22Rv1 (cell line): ENCODE measurements around the gene IL17RB.

Experiments used
- CTCF ChIP-seq: fragments of 450-650 bp; IDR thresholded peaks from 2 replicates; pipeline ENCODE4 v1.5.1; 2017; ENCODE audit warnings: mild to moderate bottlenecking
- ZFX ChIP-seq: fragments of 450-650 bp; IDR thresholded peaks from 2 replicates; pipeline ENCODE4 v1.6.1; 2017; ENCODE audit warnings: antibody characterized with exemption, borderline replicate concordance

GRCh38 chr3:53860196-53860595 lies 13.8 kb downstream of the IL17RB start:
- TF ChIP-seq CTCF = no peak
- TF ChIP-seq ZFX = no peak
